Ishikawa (cell line): ENCODE measurements around the gene APC2.

Experiments
- CEBPB ChIP-seq: IDR thresholded peaks from 2 replicates; pipeline ENCODE4 v1.6.1; 2012
- CREB1 ChIP-seq: IDR thresholded peaks from 2 replicates; pipeline ENCODE4 v1.6.1; 2012; ENCODE audit warnings: low read depth
- EGR1 ChIP-seq: IDR thresholded peaks from 2 replicates; pipeline ENCODE4 v1.6.1; 2012
- EP300 ChIP-seq: IDR thresholded peaks from 2 replicates; pipeline ENCODE4 v1.6.1; 2012; ENCODE audit warnings: borderline replicate concordance
- FOXM1 ChIP-seq: IDR thresholded peaks from 2 replicates; pipeline ENCODE4 v1.6.1; 2012; ENCODE audit warnings: low read depth, borderline replicate concordance
- NFIC ChIP-seq: IDR thresholded peaks from 2 replicates; pipeline ENCODE4 v1.6.1; 2012
- RAD21 ChIP-seq: IDR thresholded peaks from 2 replicates; pipeline ENCODE4 v1.6.1; 2012; ENCODE audit warnings: low read depth
- TAF1 ChIP-seq: IDR thresholded peaks from 2 replicates; pipeline ENCODE4 v1.6.1; 2012; ENCODE audit warnings: low read depth, mild to moderate bottlenecking
- TCF12 ChIP-seq: IDR thresholded peaks from 2 replicates; pipeline ENCODE4 v1.6.1; 2012; ENCODE audit warnings: low read depth
- TEAD4 ChIP-seq: IDR thresholded peaks from 2 replicates; pipeline ENCODE4 v1.6.1; 2012
- YY1 ChIP-seq: IDR thresholded peaks from 2 replicates; pipeline ENCODE4 v1.6.1; 2012; ENCODE audit warnings: low read depth
- TF ChIP-seq, protein P1 (sequence below): IDR thresholded peaks from 2 replicates; pipeline ENCODE4 v1.6.1; 2012; ENCODE audit warnings: low read depth, mild to moderate bottlenecking
- TF ChIP-seq, protein P2 (sequence below): IDR thresholded peaks from 2 replicates; pipeline ENCODE4 v1.6.1; 2012
- TF ChIP-seq, protein P3 (sequence below): IDR thresholded peaks from 2 replicates; pipeline ENCODE4 v1.6.1; 2012

DNA sequence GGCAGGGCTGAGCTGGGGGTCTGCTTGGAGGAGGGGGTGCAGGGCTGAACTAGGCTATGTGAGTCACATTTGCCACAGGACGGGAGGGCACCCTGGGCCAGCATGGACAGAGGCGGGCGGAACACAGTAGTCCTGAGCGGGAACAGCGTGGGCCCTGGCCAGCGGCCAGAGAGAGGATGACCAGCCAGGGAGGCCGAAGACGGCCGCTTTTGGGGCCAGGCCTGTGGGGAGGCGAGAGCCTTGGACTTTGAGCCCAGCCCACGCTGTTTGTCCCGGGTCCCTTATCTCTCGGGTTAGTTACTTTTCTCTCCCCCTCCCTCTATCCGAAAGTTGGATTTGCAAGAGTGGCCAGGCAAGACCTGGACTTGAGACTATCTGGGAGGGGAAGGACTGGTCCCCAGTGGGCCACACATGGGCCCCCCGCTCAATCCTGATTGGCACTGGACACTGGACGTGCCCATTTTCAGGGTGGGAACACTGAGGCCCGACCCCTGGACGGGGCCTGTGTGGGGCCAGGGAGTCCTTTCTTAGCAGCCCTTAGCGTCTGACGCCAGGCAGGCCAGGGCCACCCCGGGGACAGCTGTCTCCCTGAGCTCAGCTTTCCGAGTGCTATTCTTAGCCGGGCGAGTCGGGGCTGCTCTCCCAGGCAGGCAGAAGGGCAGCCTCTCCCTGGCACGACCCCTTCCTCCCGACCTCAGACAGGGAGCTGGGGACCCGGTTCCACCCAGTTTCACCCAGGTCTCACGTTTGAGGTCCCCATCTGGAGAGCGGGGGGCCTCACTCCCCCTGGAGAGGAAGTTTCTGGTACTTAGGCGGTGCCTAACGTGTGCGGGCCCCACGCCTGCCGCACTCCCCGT, 49.4 kb upstream of the APC2 start:
- TF ChIP-seq TAF1 = no peak
- TF ChIP-seq, protein P1, sequence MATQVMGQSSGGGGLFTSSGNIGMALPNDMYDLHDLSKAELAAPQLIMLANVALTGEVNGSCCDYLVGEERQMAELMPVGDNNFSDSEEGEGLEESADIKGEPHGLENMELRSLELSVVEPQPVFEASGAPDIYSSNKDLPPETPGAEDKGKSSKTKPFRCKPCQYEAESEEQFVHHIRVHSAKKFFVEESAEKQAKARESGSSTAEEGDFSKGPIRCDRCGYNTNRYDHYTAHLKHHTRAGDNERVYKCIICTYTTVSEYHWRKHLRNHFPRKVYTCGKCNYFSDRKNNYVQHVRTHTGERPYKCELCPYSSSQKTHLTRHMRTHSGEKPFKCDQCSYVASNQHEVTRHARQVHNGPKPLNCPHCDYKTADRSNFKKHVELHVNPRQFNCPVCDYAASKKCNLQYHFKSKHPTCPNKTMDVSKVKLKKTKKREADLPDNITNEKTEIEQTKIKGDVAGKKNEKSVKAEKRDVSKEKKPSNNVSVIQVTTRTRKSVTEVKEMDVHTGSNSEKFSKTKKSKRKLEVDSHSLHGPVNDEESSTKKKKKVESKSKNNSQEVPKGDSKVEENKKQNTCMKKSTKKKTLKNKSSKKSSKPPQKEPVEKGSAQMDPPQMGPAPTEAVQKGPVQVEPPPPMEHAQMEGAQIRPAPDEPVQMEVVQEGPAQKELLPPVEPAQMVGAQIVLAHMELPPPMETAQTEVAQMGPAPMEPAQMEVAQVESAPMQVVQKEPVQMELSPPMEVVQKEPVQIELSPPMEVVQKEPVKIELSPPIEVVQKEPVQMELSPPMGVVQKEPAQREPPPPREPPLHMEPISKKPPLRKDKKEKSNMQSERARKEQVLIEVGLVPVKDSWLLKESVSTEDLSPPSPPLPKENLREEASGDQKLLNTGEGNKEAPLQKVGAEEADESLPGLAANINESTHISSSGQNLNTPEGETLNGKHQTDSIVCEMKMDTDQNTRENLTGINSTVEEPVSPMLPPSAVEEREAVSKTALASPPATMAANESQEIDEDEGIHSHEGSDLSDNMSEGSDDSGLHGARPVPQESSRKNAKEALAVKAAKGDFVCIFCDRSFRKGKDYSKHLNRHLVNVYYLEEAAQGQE = no peak
- no peak for TF ChIP-seq FOXM1
- no peak for TF ChIP-seq EGR1
- TF ChIP-seq TCF12 = no peak
- TF ChIP-seq EP300 = no peak
- peak; percentile 79 for TF ChIP-seq NFIC
- TF ChIP-seq, protein P2, sequence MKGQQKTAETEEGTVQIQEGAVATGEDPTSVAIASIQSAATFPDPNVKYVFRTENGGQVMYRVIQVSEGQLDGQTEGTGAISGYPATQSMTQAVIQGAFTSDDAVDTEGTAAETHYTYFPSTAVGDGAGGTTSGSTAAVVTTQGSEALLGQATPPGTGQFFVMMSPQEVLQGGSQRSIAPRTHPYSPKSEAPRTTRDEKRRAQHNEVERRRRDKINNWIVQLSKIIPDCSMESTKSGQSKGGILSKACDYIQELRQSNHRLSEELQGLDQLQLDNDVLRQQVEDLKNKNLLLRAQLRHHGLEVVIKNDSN = no peak
- TF ChIP-seq, protein P3, sequence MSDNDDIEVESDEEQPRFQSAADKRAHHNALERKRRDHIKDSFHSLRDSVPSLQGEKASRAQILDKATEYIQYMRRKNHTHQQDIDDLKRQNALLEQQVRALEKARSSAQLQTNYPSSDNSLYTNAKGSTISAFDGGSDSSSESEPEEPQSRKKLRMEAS = peak; percentile 19; the same call in 1 of the 2 replicates
- no peak for TF ChIP-seq RAD21
- TF ChIP-seq YY1 = no peak
- TF ChIP-seq CREB1 = no peak
- TF ChIP-seq CEBPB = no peak
- no peak for TF ChIP-seq TEAD4
